Uterus (tissue), 4 donors: ENCODE results near the gene LHPP. TPM values are rescaled to one million over a fixed set of nuclear protein-coding genes. Genes with fewer than 3 reads are reported as not detected.

Source experiments
- DNase-seq, 2 donors: peaks; one replicate each; pipeline ENCODE4 v3.0.0-alpha.2; 2019 to 2020
- H3K27ac ChIP-seq, 2 donors: fragments of 200-600 bp; sonication (generic); 1 replicate in 1 of 2; 2 replicates in 1 of 2; pipeline ENCODE4 v1.5.1; 2016 to 2018
- H3K27me3 ChIP-seq, 2 donors: fragments of 200-600 bp; sonication (generic); one replicate each; pipeline ENCODE4 v1.5.1; 2018 to 2019; ENCODE audit warnings: control low read depth in 1 of 2
- H3K36me3 ChIP-seq, 2 donors: fragments of 200-600 bp; sonication (generic); one replicate each; pipeline ENCODE4 v1.5.1; 2019; ENCODE audit warnings: control low read depth in 1 of 2
- H3K4me1 ChIP-seq, 2 donors: fragments of 200-600 bp; sonication (generic); one replicate each; pipeline ENCODE4 v1.5.1; 2018 to 2019; ENCODE audit warnings: control low read depth in 1 of 2
- H3K4me3 ChIP-seq, 2 donors: fragments of 200-600 bp; sonication (generic); 1 replicate in 1 of 2; 2 replicates in 1 of 2; pipeline ENCODE4 v1.5.1; 2018 to 2019; ENCODE audit warnings: mild to moderate bottlenecking in 1 of 2
- H3K9me3 ChIP-seq, 2 donors: fragments of 200-600 bp; sonication (generic); one replicate each; pipeline ENCODE4 v1.5.1; 2019; ENCODE audit warnings: control low read depth in 1 of 2
- CTCF ChIP-seq, 4 experiments: fragments of 200-600 bp in 2 of 4; fragments of 450-650 bp in 2 of 4; sonication (generic) in 2 of 4; IDR thresholded peaks; one replicate each; pipeline ENCODE4 v1.5.1; 2016 to 2019; ENCODE audit warnings: antibody characterized with exemption in 4 of 4, mild to moderate bottlenecking in 2 of 4, moderate library complexity in 1 of 4
- POLR2A ChIP-seq, 2 donors: fragments of 450-650 bp; IDR thresholded peaks; one replicate each; pipeline ENCODE4 v1.6.1; 2016; ENCODE audit warnings: antibody characterized with exemption in 2 of 2, mild to moderate bottlenecking in 1 of 2, moderate library complexity in 1 of 2
- intact Hi-C: fragments of 100-400 bp; cut with DNase I; formaldehyde crosslinking; loops from one replicate; pipeline ENCODE4 v1.15.1; 2023; ENCODE audit warnings: low total_unique reads
- total RNA-seq, 4 donors: library from RNA; depleted of rRNA in 3 of 4; stranded (reverse); fragments of >200 nt in 3 of 4; gene quantifications; one replicate each; pipeline versions ENCODE4 v1.1.0 to v1.2.4, GENCODE V29; 2014 to 2023
- donor health status: DM: yes; HTN: yes; CAD: no.

Gene LHPP
- total RNA-seq, 4 donors from 2014 or later: 0.51 to 23.2 (median 15.3) TPM; not detected in 1

GRCh38 chr10:124592736-124593430 lies 131.3 kb downstream of the LHPP start:
- DNase-seq: no peak
- H3K27ac ChIP-seq: no peak overlapping the region
- H3K4me1 ChIP-seq: peaks cover 0 to 3% of the 10 kb centered on the region in 2 donors
- intact Hi-C loops: no loop called here
- no peaks in the 10 kb centered on the region for H3K36me3 ChIP-seq
- H3K4me3 ChIP-seq: no peak overlapping the region
- TF ChIP-seq CTCF (IDR thresholded peaks at IDR 0.05) (no peak), POLR2A (IDR thresholded peaks at IDR 0.05) (no peak)
- no peaks in the 10 kb centered on the region for H3K9me3 ChIP-seq
- no peaks in the 10 kb centered on the region for H3K27me3 ChIP-seq

DNA sequence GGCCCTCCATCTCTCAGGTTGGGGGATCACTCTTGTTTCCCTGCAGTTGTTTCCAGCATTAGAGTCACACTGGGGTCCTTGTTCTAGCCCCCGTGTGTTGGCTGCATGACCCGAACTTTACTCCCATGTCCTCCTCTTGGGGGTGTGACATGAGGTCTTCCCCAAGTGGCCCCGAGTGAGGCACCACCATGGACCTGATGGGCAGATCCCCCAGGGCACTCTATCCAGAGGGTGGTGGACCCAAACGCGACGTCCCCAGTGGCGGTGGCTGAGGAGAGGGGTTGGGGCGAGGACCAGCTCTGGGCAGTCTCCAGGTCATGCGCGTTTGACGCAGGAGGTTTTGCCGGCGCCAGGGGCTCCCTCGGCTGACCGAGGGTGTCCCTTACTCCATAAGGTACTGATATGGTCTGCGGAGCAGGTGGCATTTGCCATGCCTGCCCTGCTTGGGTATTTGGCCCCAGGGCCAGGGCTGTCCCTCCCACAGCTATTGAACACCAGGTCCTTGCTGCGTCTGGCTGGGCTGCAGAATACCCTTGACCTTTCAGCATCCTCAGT lies 131.9 kb downstream of the LHPP start:
- Histone ChIP-seq H3K27ac (no peak overlapping the region), H3K9me3 (no peaks in the 10 kb centered on the region), H3K4me1 (peaks cover 0 to 2% of the 10 kb centered on the region in 2 donors), H3K27me3 (no peaks in the 10 kb centered on the region), H3K36me3 (no peaks in the 10 kb centered on the region), H3K4me3 (no peak overlapping the region)
- no peak for TF ChIP-seq POLR2A (IDR thresholded peaks at IDR 0.05)
- no peak for TF ChIP-seq CTCF (IDR thresholded peaks at IDR 0.05)
- intact Hi-C loops: no loop called here
- DNase-seq: no peak

GRCh38 chr10:124594240-124594639 lies 132.6 kb downstream of the LHPP start:
- no peaks in the 10 kb centered on the region for H3K9me3 ChIP-seq
- no peak overlapping the region for H3K27ac ChIP-seq
- intact Hi-C loops: no loop called here
- no peaks in the 10 kb centered on the region for H3K36me3 ChIP-seq
- no peak overlapping the region for H3K4me3 ChIP-seq
- no peaks in the 10 kb centered on the region for H3K4me1 ChIP-seq
- no peaks in the 10 kb centered on the region for H3K27me3 ChIP-seq
- DNase-seq: no peak
- TF ChIP-seq POLR2A (IDR thresholded peaks at IDR 0.05): no peak
- TF ChIP-seq CTCF (IDR thresholded peaks at IDR 0.05): no peak

DNA sequence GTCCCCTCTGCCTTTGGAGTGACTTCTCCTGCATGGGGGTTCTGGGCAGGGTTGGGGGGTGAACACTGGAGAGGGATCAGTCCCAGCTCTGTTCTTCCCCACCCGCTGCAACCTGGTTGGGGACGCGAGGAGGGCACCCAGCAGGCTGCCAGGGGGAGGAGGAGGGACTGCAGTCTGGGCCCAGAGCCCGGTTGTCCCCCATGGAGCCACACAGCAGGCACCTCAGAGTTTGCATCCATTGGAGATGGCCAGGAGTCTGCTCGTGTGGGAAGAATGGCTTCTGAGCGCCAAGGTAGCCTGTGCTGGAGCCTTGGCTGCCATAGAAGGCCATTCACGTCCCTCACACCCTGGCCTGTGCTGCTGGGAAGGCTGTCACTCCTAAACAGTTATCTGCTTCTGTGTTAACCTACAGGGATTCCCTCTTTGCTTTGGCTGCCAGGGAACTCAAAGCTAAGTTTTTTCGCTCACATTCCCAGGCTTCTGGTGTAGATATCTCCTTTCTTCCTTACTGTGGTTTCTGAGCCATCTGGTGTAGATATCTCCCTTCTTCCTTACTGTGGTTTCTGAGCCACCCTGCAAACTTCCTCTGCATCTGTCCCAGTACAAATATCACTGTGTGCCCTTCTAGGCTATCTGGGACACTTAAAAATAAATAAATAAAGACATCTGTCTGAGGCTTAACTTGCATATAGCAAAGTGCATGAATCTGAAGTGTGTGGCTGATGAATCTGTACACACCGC lies 133.7 kb downstream of the LHPP start:
- intact Hi-C loops: no loop called here
- Histone ChIP-seq H3K4me1 (no peaks in the 10 kb centered on the region), H3K27ac (no peak overlapping the region), H3K4me3 (no peak overlapping the region), H3K36me3 (no peaks in the 10 kb centered on the region), H3K27me3 (no peaks in the 10 kb centered on the region), H3K9me3 (no peaks in the 10 kb centered on the region)
- no peak for DNase-seq
- no peak for TF ChIP-seq POLR2A (IDR thresholded peaks at IDR 0.05)
- TF ChIP-seq CTCF (IDR thresholded peaks at IDR 0.05): no peak
